PC-3 (cell line): ENCODE results near the gene DCLK1. TPM values are rescaled to one million over a fixed set of nuclear protein-coding genes. Genes with fewer than 3 reads are reported as not detected.
A peak's percentile ranks its signal among the peaks of the same experiment; 100 is the strongest.

Experiments
- ATAC-seq: fragments of 200-7000 bp; cut with Tn5 transposase; 2 replicates; pipeline ENCODE4 v1.9.1; 2020; ENCODE audit warnings: mild to moderate bottlenecking, moderate library complexity
- BruUV-seq: library from RNA; stranded (reverse); fragments of 400-500 nt; replicated peaks from 2 replicates; lab custom pipeline; 2021; lab: Mats Ljungman, UMichigan
- CTCF ChIA-PET: fragments of 300-600 bp; sonication (Branson Sonifier 250); formaldehyde crosslinking; loops from one replicate; lab custom pipeline; 2022; ENCODE audit warnings: antibody characterized with exemption; lab: Charles Lee
- POLR2A ChIA-PET: fragments of 300-600 bp; sonication (Branson Sonifier 250); formaldehyde crosslinking; loops from one replicate; lab custom pipeline; 2022; ENCODE audit warnings: antibody characterized with exemption; ENCODE audit not compliant: unreplicated experiment; lab: Charles Lee
- DNase-seq: peaks from one replicate; pipeline ENCODE4 v3.0.0-alpha.2; 2015
- H2AFZ ChIP-seq: fragments of 300-600 bp; sonication (generic); 2 replicates; pipeline ENCODE4 v1.6.0; 2016; ENCODE audit warnings: antibody characterized with exemption, low read length
- H3F3A ChIP-seq: fragments of 300-600 bp; sonication (generic); one replicate; pipeline ENCODE4 v1.6.0; 2017; ENCODE audit warnings: antibody characterized with exemption, low read length, control low read depth, mild to moderate bottlenecking; ENCODE audit not compliant: unreplicated experiment
- H3K27ac ChIP-seq: fragments of 300-600 bp; sonication (generic); 2 replicates; pipeline ENCODE4 v1.5.1; 2016; ENCODE audit warnings: mild to moderate bottlenecking, low read length
- H3K27me3 ChIP-seq: fragments of 300-600 bp; sonication (generic); 2 replicates; pipeline ENCODE4 v1.6.1; 2016; ENCODE audit warnings: low read length, mixed read lengths
- H3K36me3 ChIP-seq: fragments of 300-600 bp; sonication (generic); 2 replicates; pipeline ENCODE4 v1.6.1; 2016; ENCODE audit warnings: low read depth, mixed run types, low read length, mixed read lengths
- H3K4me1 ChIP-seq: fragments of 300-600 bp; sonication (generic); 2 replicates; pipeline ENCODE4 v1.5.1; 2016; ENCODE audit warnings: low read length; ENCODE audit not compliant: insufficient read depth
- H3K4me2 ChIP-seq: fragments of 300-600 bp; sonication (generic); 2 replicates; pipeline ENCODE4 v1.6.0; 2016; ENCODE audit warnings: low read length
- H3K4me3 ChIP-seq: fragments of 300-600 bp; sonication (generic); 2 replicates; pipeline ENCODE4 v1.5.1; 2016; ENCODE audit warnings: mild to moderate bottlenecking, low read length, mixed read lengths
- H3K79me2 ChIP-seq: fragments of 300-600 bp; sonication (generic); 2 replicates; pipeline ENCODE4 v1.6.1; 2017; ENCODE audit warnings: low read length, mixed read lengths
- H3K9ac ChIP-seq: fragments of 300-600 bp; sonication (generic); 2 replicates; pipeline ENCODE4 v1.6.0; 2016; ENCODE audit warnings: mild to moderate bottlenecking, low read length
- H3K9me2 ChIP-seq: fragments of 300-600 bp; sonication (generic); replicated peaks from 2 replicates; pipeline ENCODE4 v1.6.1; 2016; ENCODE audit warnings: mixed run types, low read length, mixed read lengths
- H3K9me3 ChIP-seq: fragments of 300-600 bp; sonication (generic); 2 replicates; pipeline ENCODE4 v1.6.1; 2016; ENCODE audit warnings: low read length, mixed read lengths
- H4K20me1 ChIP-seq: fragments of 300-600 bp; sonication (generic); 2 replicates; pipeline ENCODE4 v1.6.1; 2016; ENCODE audit warnings: low read length, mixed read lengths
- EZH2 ChIP-seq: fragments of 300-600 bp; sonication (generic); IDR thresholded peaks from one replicate; pipeline ENCODE4 v1.6.1; 2017; ENCODE audit warnings: antibody characterized with exemption, mild to moderate bottlenecking, low read length; ENCODE audit not compliant: unreplicated experiment
- EZH2phosphoT487 ChIP-seq: fragments of 300-600 bp; sonication (generic); IDR thresholded peaks from 2 replicates; pipeline ENCODE4 v1.6.1; 2018; ENCODE audit warnings: mild to moderate bottlenecking, antibody characterized with exemption, low read length, borderline replicate concordance
- intact Hi-C: fragments of 100-400 bp; cut with micrococcal nuclease; formaldehyde crosslinking; loops from 2 replicates; pipeline ENCODE4 v1.9.0; 2023
- total RNA-seq: library from RNA; depleted of rRNA; stranded (reverse); fragments of >200 nt; gene quantifications from 2 replicates; pipeline ENCODE4 v1.2.3, GENCODE V29; 2014
- TF ChIP-seq, protein P1 (sequence below): fragments of 300-600 bp; sonication (generic); conservative IDR thresholded peaks from 2 replicates; pipeline ENCODE4 v1.5.1; 2017; ENCODE audit warnings: antibody characterized with exemption, low read depth, mild to moderate bottlenecking, low read length

Gene DCLK1
- total RNA-seq, 1 experiment from 2014 or later = not detected

DNA sequence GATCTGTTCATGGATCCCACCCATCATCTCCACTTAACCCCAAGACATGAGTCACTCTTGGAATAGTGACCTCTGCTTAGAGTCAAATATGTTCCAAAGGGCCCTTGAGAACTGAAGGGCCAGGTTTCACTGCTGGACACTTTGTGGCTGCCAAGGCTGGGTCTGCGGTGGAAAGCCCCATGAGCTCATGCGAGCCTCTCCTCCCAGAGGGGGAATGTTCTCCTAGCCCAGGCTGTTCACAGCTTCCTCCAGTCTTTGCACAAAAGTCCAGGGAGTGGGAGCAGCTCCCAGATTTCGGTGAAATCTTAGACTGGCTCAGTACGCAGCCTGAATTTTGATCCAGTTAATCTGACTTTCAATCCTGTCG, 732 bp upstream of the DCLK1 start:
- no peak overlapping the region for H3K27ac ChIP-seq
- H3K4me2 ChIP-seq = no peak overlapping the region
- POLR2A ChIA-PET = no interaction called here
- H3K9ac ChIP-seq = no peak overlapping the region
- DNase-seq (no peak), ATAC-seq (no peak)
- no peaks in the 10 kb centered on the region for H3F3A ChIP-seq
- CTCF ChIA-PET = no interaction called here
- no peaks in the 10 kb centered on the region for H3K4me1 ChIP-seq
- H4K20me1 ChIP-seq = no peaks in the 10 kb centered on the region
- H3K4me3 ChIP-seq = no peak overlapping the region
- no peaks in the 10 kb centered on the region for H3K79me2 ChIP-seq
- peaks cover 29% of the 10 kb centered on the region for H3K27me3 ChIP-seq
- no peaks in the 10 kb centered on the region for H3K36me3 ChIP-seq
- BruUV-seq = no TSS peak
- intact Hi-C loops = no loop called here
- H2AFZ ChIP-seq = no peak overlapping the region
- H3K9me2 ChIP-seq = no peaks in the 10 kb centered on the region
- H3K9me3 ChIP-seq = no peaks in the 10 kb centered on the region
- TF ChIP-seq EZH2 = no peak

DNA sequence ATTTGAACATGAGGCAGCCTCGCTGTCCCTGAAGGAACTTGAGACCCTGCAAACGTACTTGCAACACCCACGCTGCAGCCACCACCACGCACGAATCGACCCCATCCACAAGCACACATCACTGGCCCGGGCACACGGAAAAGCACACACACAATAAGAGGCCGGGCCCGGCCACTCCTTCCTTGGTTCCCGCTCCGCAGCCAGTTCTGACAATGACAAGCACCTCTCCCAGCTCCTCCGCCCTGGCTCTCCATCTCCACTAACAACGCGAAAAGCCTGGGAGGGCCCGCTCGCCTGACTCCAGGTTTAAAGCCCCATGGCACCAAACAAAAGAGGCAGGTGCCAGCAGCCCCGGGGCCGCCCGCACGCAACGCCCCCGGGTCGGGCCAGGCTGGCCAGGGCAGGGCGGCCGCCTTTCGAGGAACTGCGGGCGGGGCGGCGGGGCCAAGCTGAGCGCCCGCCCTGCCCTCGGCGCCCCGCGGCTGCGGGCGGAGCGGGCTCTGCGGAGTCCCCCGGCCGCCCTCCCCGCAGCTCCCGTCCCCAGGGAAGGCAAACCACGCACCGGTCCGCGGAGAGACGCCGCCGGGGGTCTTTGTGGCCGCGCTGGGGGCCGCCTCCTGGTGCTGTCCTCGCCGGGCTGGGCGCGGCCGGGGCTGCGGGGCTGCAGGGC, 495 bp downstream of the DCLK1 start:
- intact Hi-C loops = no loop called here
- POLR2A ChIA-PET = no interaction called here
- no peaks in the 10 kb centered on the region for H3F3A ChIP-seq
- H3K9me2 ChIP-seq = no peaks in the 10 kb centered on the region
- no peaks in the 10 kb centered on the region for H3K4me1 ChIP-seq
- ATAC-seq = peak; percentile 37
- H3K27ac ChIP-seq = no peak overlapping the region
- no TSS peak for BruUV-seq
- no peak for TF ChIP-seq EZH2
- TF ChIP-seq, protein P1, sequence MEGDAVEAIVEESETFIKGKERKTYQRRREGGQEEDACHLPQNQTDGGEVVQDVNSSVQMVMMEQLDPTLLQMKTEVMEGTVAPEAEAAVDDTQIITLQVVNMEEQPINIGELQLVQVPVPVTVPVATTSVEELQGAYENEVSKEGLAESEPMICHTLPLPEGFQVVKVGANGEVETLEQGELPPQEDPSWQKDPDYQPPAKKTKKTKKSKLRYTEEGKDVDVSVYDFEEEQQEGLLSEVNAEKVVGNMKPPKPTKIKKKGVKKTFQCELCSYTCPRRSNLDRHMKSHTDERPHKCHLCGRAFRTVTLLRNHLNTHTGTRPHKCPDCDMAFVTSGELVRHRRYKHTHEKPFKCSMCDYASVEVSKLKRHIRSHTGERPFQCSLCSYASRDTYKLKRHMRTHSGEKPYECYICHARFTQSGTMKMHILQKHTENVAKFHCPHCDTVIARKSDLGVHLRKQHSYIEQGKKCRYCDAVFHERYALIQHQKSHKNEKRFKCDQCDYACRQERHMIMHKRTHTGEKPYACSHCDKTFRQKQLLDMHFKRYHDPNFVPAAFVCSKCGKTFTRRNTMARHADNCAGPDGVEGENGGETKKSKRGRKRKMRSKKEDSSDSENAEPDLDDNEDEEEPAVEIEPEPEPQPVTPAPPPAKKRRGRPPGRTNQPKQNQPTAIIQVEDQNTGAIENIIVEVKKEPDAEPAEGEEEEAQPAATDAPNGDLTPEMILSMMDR = no peak
- no peak for TF ChIP-seq EZH2phosphoT487
- H2AFZ ChIP-seq = peak overlapping the region; percentile 30; the same call in 1 of the 2 replicates
- peaks cover 32% of the 10 kb centered on the region for H3K27me3 ChIP-seq
- H3K9ac ChIP-seq = no peak overlapping the region
- DNase-seq = no peak
- H3K36me3 ChIP-seq = no peaks in the 10 kb centered on the region
- no peaks in the 10 kb centered on the region for H4K20me1 ChIP-seq
- CTCF ChIA-PET = interaction anchor here (0.6 kb wide), 1 partner anchor 35 kb away, joined by 3 read pairs; no protein-coding TSS in a partner anchor
- H3K79me2 ChIP-seq = no peaks in the 10 kb centered on the region
- no peaks in the 10 kb centered on the region for H3K9me3 ChIP-seq
- H3K4me2 ChIP-seq = peak overlapping the region; percentile 57
- peak overlapping the region; percentile 18; the same call in 1 of the 2 replicates for H3K4me3 ChIP-seq

DNA sequence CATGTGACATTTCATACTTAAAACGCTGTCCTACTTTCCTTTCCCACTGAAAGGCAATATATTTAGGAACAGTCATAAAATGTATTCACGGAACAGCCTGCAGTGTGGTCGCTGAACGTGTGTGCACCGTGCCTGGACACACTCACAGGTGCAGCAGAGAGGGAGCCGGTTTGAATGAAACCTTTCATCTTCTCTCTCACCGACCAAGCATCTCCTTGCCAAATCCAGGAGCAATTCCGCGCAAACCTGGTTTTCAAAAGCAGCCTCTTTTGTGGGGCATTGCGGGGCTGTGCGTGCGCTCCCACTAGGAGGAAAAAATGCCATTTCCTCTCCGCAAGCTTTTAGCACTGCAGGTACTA, 1.0 kb downstream of the DCLK1 start:
- no peak for TF ChIP-seq EZH2phosphoT487
- no peak for TF ChIP-seq EZH2
- TF ChIP-seq, protein P1 = no peak
- ChIA-PET POLR2A (no interaction called here), CTCF (no interaction called here)
- Histone ChIP-seq H3K4me2 (peak overlapping the region; percentile 57), H3K9me3 (no peaks in the 10 kb centered on the region), H3K79me2 (no peaks in the 10 kb centered on the region), H3K36me3 (no peaks in the 10 kb centered on the region), H3K4me1 (no peaks in the 10 kb centered on the region), H4K20me1 (no peaks in the 10 kb centered on the region), H3K9me2 (no peaks in the 10 kb centered on the region), H3F3A (no peaks in the 10 kb centered on the region), H3K27me3 (peaks cover 32% of the 10 kb centered on the region), H3K4me3 (peak overlapping the region; percentile 18; the same call in 1 of the 2 replicates), H3K27ac (no peak overlapping the region), H3K9ac (no peak overlapping the region), H2AFZ (peak overlapping the region; percentile 30; the same call in 1 of the 2 replicates)
- no peak for DNase-seq
- ATAC-seq = no peak
- intact Hi-C loops = no loop called here
- no TSS peak for BruUV-seq
